GM19324 (cell line): Measurements from ENCODE around the gene LSM12.

Experiments used
- ATAC-seq: cut with Tn5 transposase; IDR thresholded peaks from one replicate; pipeline ENCODE4 v1.9.1; 2021; ENCODE audit warnings: mild to moderate bottlenecking, moderate library complexity; ENCODE audit not compliant: unreplicated experiment, low FRiP score

The LSM12 gene

GRCh38 chr17:43994272-43995149 lies 72.0 kb downstream of the LSM12 start:
- ATAC-seq, result no peak

DNA sequence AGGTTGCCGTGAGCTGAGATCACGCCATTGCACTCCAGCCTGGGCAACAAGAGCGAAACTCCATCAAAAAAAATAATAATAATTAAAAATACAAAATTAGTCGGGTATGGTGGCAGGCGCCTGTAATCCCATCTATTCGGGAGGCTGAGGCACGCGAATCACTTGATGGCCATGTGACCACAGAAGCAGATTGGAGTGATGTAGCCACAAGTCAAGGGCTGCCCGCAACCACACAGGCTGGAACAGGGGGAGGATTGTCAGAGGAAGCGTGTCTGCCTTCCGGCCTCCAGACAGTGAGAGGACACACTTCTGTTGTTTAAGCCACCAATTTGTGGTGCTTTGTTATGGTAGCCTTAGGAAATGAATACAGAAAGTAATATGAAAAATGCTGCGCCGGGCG lies 73.8 kb downstream of the LSM12 start:
- ATAC-seq, result no peak

GRCh38 chr17:43988301-43988700 lies 78.2 kb downstream of the LSM12 start:
- ATAC-seq, result no peak

DNA sequence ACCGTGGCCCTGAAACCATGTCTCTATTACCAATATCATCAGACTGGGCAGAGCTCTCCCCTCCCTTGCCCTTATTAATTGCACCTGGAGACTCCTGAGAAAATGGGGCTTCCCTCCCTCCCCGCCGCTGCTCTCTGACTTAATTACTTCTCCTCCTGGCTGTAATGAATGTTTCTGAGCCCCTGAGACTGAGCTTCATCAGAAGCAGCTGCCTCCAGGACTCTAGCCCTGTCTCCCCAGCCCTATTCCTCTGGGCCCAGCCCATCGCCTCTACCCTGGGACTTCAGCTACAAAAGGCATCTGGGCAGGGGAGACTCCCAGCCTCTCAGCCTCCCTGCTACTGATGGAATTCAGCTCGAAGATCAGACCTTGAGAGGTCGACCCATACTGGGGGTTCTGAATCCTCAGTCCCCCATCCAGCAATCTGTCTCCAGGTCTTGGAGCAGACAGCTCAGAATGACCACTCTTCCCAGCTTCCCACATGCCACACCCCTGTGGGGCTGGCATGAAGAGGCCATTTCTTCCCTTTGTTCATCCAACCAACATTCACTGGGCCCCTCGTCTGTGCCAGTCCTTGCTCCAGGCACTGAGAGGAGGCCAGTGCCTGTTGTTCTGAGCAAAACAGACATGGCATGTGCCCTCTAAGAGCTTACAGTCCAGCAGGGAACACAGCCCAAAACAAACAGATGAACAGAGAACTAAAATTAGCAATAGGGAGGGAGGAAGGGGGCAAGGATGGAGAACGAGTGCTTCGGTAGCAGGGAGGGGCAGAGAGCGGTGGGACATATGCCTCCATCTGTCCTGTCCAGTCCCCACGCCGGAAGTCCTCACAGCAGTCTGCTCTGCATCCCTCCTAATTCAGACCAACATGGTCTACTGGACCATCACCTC lies 79.1 kb downstream of the LSM12 start:
- ATAC-seq, result no peak

- no peak for ATAC-seq
Observed at GRCh38 chr17:43986225-43986981, 80.1 kb downstream of the LSM12 start.

- ATAC-seq, result no peak
Observed at GRCh38 chr17:43984521-43984920, 82.0 kb downstream of the LSM12 start.
